Kidney (tissue), 14 donors: ENCODE results near the gene DUSP10. TPM values are rescaled to one million over a fixed set of nuclear protein-coding genes. Genes with fewer than 3 reads are reported as not detected.

Source experiments
- DNase-seq, 5 donors: peaks; one replicate each; pipeline ENCODE4 v3.0.0-alpha.2; 2013 to 2020
- FAIRE-seq: peaks from 2 replicates; lab custom pipeline; 2012; peaks lifted over from hg19 to GRCh38; lab: Jason Lieb, UNC
- H3K27ac ChIP-seq, 2 donors: one replicate each; pipeline ENCODE4 v1.7.0; 2013; ENCODE audit warnings: low read depth in 2 of 2, low read length in 2 of 2, inconsistent platforms in 1 of 2
- H3K27me3 ChIP-seq: one replicate; pipeline ENCODE4 v1.7.1; 2013; ENCODE audit warnings: low read length, inconsistent platforms; ENCODE audit not compliant: control insufficient read depth, insufficient read depth
- H3K36me3 ChIP-seq, 3 donors: one replicate each; pipeline versions ENCODE4 v1.7.0 to v1.7.1; 2013; ENCODE audit warnings: low read length in 3 of 3, control low read depth in 1 of 3, inconsistent platforms in 1 of 3; ENCODE audit not compliant: insufficient read depth in 3 of 3, control insufficient read depth in 2 of 3
- H3K4me1 ChIP-seq, 3 donors: one replicate each; pipeline versions ENCODE4 v1.7.0 to v1.7.1; 2013; ENCODE audit warnings: low read length in 3 of 3, inconsistent platforms in 1 of 3, low read depth in 1 of 3; ENCODE audit not compliant: control insufficient read depth in 2 of 3, insufficient read depth in 2 of 3
- H3K4me3 ChIP-seq, 3 donors: one replicate each; pipeline versions ENCODE4 v1.7.0 to v1.8.1; 2013; ENCODE audit warnings: low read length in 3 of 3, control low read depth in 1 of 3, inconsistent platforms in 1 of 3
- H3K9ac ChIP-seq, 3 donors: one replicate each; pipeline versions ENCODE4 v1.7.0 to v1.7.1; 2013; ENCODE audit warnings: low read length in 3 of 3, control low read depth in 1 of 3, inconsistent platforms in 1 of 3
- H3K9me3 ChIP-seq, 3 donors: one replicate each; pipeline versions ENCODE4 v1.7.0 to v1.7.1; 2013; ENCODE audit warnings: low read length in 3 of 3, control low read depth in 1 of 3, inconsistent platforms in 1 of 3; ENCODE audit not compliant: control insufficient read depth in 2 of 3, insufficient read depth in 1 of 3
- CTCF ChIP-seq: IDR thresholded peaks from 3 replicates; pipeline ENCODE4 v1.5.1; 2012; ENCODE audit warnings: mild to moderate bottlenecking, moderate library complexity, borderline replicate concordance; ENCODE audit not compliant: insufficient read depth; ENCODE audit errors: extremely low read depth
- intact Hi-C: fragments of 100-400 bp; cut with DNase I; formaldehyde crosslinking; loops from one replicate; pipeline ENCODE4 v1.11.1; 2022
- polyA plus RNA-seq: library from polyadenylated mRNA; stranded (reverse); fragments of 350-450 nt; fragmentation: Illumina TruSeq; extraction: RNeasy Lipid Tissue Mini Kit (QIAGEN cat#74804); gene quantifications from one replicate; pipeline ENCODE4 v1.2.3, GENCODE V29; 2014; ENCODE audit warnings: low read depth, low replicate concordance; ENCODE audit not compliant: insufficient read depth
- total RNA-seq: library from RNA; stranded (reverse); fragmentation: NEBNext Ultra II Directional; extraction: Animal tissue kit (Norgen Biotek cat#: 25700); gene quantifications from one replicate; pipeline ENCODE4 v1.2.1, GENCODE V29; 2021
- donor health status: control.
- donor health status: control.
- donor health status: control.
- donor health status: control.
- donor health status: control.
- donor health status: DM: yes; HTN: yes; CAD: no.
- donor health status: Normal renal cell carcinoma (clear cell type).

Gene DUSP10
- total and polyA plus RNA-seq, 2 donors from 2014 or later: 1.0 to 5.3 TPM

DNA sequence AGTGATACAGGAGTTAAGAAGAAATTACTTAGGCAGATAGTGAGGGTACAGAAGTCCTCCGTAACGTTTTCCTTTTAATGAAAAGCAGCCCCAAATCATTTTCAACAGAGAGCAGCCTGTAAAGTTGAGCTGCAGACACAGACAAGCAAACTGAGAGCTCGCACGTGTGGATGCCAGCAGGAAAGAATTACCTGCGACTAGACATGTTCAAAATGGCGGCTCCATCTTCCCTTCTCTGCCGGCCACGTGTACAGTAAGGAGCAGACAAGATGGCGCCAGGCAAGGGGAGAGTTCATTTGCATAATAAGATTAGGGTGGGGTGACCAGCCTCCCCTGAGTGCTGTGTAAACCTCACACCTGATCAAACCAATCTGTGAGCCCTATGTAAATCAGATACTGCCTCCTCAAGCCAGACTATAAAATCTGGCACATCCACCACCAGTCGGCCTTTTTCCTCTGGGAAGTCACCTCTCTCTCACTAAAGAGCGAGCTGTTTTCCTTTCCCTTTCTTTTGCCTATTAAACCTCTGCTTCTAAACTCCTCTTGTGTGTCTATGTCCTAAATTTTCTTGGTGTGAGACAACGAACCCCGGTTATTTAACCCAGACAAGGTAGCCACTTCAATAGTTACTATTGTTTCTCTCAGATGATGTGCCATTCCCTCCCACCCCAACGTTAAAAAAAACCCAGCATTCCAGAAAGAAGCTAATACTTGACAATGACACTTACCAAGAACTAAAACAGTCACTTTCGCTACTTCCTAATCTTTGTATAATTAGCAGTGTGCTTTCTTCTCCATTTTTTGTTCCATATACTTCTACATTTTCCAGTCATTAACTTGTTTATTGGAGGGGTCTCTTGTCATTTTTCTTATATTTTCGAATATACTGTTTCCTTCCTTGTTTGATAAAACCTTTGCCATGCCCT, 27.4 kb downstream of the DUSP10 start:
- Histone ChIP-seq H3K36me3 (no peaks in the 10 kb centered on the region), H3K27ac (no peak overlapping the region), H3K4me3 (no peak overlapping the region), H3K9me3 (no peaks in the 10 kb centered on the region), H3K27me3 (no peaks in the 10 kb centered on the region), H3K9ac (no peak overlapping the region), H3K4me1 (peaks cover 0 to 3% (median 0%) of the 10 kb centered on the region in 3 donors)
- no peak for TF ChIP-seq CTCF
- DNase-seq (no peak), FAIRE-seq (no peak)
- intact Hi-C loops: no loop called here

GRCh38 chr1:221712776-221713431, 29.0 kb downstream of the DUSP10 start:
- DNase-seq (peak in 1 of 5 donors; percentile 58), FAIRE-seq (no peak)
- no peak for TF ChIP-seq CTCF
- Histone ChIP-seq H3K9me3 (no peaks in the 10 kb centered on the region), H3K27ac (no peak overlapping the region), H3K36me3 (no peaks in the 10 kb centered on the region), H3K4me3 (no peak overlapping the region), H3K9ac (no peak overlapping the region), H3K27me3 (no peaks in the 10 kb centered on the region), H3K4me1 (no peaks in the 10 kb centered on the region)
- intact Hi-C loops: no loop called here

DNA sequence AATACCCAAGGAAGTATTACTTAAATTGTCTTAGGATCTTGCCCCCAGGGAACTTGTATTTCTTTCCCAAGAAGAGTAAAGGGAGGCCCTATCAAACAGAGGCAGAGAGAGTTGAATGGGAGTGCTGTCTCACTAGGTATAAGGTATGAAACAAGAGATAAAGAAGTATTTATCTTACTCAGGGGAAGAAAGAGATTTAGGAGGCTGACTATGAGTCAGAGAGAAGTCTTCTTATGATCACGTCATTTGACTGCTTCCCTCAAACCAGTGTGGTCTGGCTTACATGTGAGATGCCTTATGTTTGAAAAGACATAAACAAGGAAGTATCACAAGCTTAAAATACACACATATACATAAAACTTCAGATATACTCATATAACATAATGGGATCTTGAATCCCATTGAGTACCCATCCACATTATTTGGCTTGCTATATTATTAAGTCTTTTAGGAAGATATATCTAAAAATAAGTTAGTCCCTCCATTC, 29.6 kb downstream of the DUSP10 start:
- H3K27ac ChIP-seq: no peak overlapping the region
- TF ChIP-seq CTCF: no peak
- intact Hi-C loops: no loop called here

More for the DNA sequence above, 29.6 kb downstream of the DUSP10 start:
- Histone ChIP-seq H3K27me3 (no peaks in the 10 kb centered on the region), H3K9me3 (no peaks in the 10 kb centered on the region), H3K9ac (no peak overlapping the region), H3K36me3 (no peaks in the 10 kb centered on the region), H3K4me3 (no peak overlapping the region), H3K4me1 (no peaks in the 10 kb centered on the region)
- no peak for DNase-seq
- FAIRE-seq: no peak
